HG03159 (cell line): Measurements from ENCODE around the gene GNB1L.

Experiments used
- ATAC-seq: cut with Tn5 transposase; IDR thresholded peaks from one replicate; pipeline ENCODE4 v1.9.1; 2021; ENCODE audit warnings: mild to moderate bottlenecking, moderate library complexity; ENCODE audit not compliant: unreplicated experiment

Gene GNB1L

DNA sequence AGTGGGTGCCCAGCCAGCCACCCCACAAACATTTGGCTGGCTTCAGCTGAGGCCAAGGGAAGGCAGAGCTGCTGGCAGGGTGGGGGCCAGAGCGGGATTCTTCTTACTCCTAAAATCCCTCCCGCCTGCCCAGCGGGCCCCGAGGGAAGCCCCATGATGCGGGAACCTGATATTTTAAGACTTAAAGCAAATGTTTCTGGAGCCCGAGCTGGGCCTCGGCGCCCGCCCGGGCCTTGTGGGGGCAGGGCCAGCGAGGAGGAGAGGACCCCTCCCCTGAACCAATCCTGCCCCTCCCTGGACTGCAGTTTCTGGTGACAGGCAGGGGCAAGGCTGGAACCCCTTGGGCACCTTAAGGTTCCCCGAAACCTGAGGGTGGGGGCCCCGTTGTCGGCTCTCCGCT lies 114.1 kb downstream of the GNB1L start:
- no peak for ATAC-seq

DNA sequence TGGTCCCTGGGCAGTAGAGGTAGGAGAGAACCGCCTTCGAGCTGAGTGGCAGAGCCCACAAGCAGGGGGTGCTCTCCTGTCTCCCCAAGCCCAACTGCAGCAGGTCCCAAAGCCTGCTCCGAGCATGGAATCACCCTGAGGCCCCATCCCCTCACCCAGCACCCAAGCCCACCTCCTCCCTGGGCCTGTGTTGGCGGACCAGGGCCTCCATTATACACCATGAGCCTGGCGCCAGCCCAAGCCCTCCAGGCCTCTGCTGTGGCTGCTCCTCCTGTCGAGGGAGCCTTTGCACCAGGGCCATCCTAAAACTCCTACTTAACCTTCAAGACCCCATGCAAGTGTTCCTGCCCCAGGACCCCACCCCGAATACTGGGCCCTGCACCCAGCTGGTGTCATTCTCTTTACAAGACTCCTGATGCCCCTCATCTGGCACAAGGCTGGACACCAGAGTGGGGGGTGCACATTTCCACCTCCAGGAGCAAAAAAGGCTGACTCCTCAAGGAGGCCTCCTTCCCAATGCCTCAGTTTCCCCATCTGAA lies 114.7 kb downstream of the GNB1L start:
- ATAC-seq: no peak

- ATAC-seq: no peak
These were observed 115.2 kb downstream of the GNB1L start for GRCh38 chr22:19739448-19739895.

DNA sequence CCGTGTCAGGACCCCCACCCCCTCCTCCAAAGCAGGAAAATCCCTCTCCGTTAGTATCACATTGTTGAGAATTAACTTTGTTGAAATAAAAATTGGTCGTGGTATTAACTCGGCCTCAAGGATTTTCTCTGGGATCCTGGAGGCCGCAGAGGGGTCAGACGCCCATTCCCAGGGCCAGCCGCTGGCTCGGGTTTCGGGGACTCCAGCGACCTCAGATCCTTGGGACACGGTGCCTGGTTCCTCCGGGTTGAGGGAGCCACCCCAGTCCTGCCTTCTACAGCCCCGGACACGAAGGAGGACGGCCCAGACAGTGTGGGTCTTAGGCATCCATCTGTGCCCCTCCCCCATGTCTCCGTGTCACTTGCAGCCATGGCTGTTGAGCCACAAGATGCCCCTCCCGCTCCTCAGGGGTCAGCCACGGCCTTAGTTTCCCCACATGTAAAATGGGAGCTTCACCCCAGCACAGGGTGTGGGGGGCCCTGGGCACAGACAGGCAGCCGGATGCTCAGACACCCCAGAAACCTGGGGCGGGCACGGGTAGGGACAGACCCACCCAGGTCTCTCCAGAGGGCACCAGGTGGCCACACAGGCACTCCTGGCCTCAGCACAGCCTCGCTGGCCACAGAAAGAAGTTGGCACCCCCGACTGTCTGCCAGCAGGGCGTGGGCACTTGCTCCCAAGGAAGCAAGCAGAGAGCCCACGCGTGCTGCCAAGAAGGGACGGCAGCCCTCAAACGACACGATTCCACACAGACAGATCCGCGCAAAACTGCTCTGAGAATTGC lies 115.8 kb downstream of the GNB1L start:
- no peak for ATAC-seq

DNA sequence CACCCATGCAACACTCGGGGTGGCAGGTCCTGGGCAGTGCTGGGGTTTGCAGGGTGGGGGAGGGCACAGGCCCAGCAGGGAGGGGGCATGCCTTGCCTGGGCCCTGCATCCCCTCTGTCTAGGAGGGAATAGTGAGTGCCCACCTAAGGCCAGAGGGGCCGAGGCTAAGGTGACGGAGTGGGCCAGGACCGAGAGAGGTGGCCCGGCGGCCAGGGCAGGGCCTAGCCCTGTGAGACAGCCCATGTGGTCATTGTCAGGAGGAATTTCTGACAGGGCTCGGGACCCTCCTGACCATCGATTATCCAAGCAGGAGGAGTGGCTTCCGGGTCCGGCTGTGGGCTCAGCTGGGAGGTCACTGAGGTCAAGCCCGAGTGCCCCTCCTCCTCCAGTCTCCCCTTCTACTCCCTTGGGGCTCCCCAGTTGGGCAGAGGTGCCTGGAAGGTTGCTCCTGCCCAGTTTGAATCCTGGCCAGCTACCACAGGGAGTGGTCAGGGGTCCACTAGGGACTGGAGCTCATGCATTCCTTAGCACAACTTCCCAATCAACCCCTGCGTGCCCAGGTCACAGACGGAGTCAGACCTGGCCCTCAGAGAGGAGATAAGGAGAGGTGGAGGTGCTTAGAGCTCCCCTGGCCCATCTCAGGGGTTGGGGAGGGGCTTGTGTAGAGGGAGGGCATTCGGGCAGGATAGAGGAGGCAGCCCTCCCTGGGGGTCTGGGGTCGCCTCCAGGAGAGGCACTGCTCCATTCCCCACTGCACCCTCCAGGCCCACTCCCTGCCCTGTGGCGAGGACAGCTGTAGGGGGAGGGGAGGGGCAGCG lies 116.6 kb downstream of the GNB1L start:
- ATAC-seq: no peak

DNA sequence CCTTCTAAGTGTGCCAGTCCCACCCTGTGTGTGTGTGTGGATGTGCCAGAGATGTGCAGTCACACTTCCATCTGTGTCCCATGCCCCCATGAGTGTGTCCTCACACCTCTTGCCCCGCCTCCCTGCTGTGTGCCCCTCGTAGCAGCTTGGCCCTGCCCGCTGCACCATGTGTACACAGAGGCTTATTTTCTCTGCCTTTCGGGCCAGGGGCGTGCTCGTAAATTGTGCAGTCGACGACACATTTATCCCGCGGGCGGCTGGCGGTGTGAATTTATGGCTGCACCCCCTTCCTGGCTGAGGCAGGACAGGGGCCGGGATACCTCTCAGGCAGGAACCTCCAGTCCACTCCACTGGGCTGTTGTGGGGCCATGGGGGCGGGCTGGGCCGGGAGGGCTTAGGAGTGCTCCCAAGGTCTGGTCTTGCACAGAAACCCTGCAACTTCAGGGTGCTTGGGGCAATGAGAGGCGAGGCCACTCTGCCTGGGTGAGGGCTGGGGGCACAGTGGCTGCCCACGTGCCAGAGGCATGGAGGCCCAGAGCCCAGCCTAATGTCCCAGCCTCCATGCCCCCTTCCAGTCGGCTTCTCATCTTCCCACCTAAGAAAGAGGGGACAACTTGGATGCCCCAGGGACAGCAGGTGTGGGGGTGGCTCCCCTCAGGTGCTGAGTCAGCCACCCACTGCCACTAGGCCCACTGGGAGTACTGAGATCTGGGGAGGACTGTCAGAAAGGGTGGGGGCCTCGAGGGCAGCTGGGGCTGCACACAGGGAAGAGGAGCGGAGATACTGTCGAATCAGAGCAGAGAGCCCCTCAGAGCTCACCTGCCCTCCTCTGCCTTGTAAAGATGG lies 118.8 kb downstream of the GNB1L start:
- no peak for ATAC-seq

DNA sequence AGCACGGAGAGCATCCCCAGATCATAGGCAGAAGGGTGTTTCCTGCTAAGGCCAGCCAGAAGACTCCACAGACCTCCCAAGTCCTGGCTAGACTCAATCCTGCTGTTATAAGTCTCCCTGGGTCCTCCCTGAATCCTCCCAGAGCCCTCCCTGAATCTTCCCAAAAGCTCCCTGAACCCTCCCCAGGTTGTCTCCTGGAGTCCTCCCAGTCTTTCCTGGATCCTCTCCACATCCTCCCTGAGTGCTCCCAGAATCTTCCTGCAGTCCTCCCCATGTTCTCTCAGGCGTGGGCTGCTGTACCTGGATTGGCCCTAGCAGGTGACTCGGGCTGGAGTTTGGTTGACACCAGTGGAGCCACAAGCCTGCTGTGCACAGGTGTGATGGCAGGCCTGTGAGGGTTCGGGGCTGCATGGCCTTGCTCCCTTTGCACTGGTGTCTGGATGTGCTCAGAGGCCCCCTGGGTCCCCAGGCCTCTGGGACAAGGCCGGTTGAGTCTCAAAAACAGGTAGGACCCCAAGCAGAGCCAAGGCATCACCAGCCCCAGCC lies 119.8 kb downstream of the GNB1L start:
- ATAC-seq: no peak

DNA sequence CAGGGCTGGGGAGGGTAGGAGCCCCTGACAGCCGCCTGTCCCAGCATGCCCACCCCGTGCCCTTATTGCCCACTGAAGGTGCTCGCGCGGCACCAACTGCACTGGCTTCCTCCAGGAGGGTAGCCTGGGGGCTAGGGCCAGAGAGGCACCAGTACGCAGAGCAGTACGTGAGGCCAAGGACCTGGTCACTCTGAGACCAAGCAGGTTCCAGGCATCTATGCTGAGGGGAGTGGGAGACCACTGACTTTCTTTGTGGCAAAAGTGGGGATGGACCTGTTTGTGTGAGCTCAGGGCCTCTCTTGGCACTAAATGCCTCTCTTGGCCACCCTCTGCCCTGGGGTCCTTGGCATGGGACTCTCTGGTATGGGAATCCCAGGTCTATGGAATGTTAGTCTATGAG lies 120.5 kb downstream of the GNB1L start:
- no peak for ATAC-seq

DNA sequence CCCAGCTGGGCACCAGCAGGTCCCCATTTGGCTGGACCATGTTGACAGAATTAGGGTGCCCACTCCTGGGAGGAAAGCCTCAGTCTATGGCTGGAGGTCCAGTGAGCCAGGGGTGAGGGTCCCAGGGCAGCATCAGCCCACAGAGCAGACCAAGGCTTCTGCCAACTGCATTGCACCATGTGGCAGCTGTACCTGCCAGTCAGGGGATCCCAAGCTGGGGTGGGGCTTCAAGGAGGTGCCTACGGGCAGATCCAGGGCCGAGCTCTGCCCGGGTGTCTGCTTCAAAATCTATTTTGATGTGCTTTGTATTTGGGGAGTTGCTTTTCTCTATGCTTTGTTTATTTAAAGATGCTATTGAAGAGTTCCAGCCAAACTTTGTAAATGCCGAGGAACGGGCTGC lies 120.9 kb downstream of the GNB1L start:
- no peak for ATAC-seq
